NCI-H510A (cell line): Measurements from ENCODE around the gene DIDO1.
"Not testable (repeated sequence)": the region's sequence is repeated elsewhere in the genome, so short reads cannot be mapped to it uniquely, and the experiment has no call there.

Experiments used
- DNase-seq: peaks from one replicate; lab custom pipeline; 2025; lab: John Stamatoyannopoulos, UW

Gene DIDO1

DNA sequence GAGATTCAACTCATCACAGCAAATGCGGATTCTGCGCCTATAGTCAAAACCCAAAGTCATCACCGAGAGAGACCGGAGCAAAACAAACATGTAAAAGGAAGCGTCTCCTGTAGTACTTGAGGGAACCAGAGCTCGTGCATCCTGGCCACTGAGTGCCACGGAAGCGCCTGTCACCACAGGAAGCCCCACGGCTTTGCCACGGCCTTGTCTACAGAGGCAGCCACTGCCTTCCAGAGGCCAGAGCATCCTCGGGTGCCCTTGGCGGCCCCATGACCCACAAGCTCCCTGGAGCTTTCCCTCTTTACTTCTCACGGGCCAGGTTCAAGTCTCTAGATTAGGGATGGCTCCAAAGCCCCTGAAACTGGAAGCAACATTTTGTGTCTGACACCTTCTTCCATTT, 72.2 kb downstream of the DIDO1 start:
- no peak for DNase-seq

DNA sequence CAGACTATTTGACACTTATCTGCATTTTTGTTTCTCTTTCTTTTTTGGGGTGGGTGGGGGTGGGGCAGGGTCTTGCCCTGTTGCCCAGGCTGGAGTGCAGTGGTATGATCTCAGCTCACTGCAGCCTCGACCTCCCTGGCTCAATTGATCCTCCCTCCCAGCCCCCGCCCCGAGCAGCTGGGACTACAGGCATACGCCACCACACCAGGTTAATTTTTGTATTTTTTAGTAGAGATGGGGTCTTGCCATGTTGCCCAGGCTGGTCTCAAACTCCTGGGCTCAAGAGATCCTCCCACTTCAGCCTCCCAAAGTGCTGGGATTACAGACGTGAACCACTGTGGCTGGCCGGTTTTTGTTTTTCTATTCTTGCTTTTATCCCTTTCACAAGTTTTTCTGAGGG, 73.0 kb downstream of the DIDO1 start:
- not testable (repeated sequence) for DNase-seq

DNA sequence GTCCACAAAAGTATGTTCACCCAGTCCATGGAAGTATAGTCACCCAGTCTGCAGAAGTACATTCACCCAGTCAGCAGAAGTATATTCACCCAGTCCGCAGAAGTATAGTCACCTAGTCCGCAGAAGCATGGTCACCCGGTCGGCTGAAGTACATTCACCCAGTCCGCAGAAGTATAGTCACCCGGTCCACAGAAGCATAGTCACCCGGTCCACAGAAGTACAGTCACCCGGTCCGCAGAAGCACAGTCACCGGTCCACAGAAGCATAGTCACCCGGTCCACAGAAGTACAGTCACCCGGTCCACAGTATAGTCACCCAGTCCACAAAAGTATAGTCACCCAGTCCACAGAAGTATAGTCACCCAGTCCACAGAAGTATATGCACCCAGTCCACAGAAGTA, 73.5 kb downstream of the DIDO1 start:
- DNase-seq: no peak

DNA sequence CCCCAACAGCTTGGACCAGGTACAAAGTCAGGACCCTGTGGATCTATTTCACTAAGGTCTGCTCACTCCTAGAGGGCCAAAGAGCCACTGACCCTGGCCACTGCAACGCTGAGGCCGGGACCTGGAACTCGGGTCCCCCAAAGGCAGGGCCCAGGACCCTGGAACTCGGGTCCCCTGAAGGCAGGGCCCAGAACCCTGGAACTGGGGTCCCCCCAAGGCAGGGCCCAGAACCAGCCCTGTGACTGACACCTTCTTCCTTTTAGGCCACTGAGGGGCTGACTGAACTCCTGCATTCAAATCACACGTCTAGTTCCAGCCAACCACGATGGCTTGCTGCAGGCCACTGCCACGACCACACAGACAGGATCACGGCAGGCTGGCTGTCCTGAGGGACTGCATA, 74.1 kb downstream of the DIDO1 start:
- DNase-seq: no peak

DNA sequence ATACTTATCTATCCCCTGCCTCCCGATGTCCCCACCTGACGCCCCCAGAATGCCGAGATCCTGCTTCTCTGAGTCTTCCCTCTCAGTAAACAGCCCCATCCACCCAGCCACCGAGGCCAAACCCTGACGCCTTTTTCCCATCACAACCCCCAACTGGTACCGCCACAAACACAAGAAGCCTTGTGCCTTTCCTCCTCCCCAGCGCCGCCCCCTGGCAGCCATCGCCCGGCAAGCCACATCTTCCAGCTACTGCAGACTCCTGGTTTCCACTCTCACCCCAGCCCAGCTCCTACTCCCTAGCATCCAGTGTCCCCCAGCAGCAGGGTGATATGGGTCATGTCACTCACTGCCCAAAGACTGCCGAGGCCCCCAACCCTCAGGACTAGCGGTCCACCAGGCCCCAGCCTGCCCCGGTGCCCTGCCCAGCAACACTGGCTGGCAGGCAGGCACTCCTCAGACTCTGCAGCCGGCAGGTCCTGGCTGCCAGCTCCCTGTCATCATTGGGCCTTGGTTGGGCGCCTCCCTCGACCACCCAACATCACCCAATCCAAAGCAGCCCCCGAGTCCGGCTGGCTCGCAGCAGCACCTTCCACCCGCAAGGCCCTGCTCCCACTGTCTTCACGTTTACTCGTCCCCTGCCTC, 75.9 kb downstream of the DIDO1 start:
- no peak for DNase-seq

DNA sequence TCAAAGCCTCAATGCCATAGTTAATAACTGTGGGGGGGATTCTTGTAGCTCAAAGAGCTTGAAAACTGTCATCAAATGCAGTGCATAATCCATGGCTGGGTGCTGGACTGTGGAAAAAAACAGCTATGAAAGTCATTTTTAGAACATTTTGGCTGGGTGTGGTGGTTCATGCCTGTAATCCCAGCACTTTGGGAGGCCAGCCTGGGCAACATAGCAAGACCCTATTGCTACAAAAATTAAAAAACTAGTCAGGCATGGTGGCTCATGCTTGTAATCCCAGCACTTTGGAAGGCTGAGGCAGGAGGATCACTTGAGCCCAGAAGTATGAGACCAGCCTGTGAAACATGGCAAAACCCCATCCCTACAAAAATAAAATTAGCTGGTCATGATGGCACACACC, 76.9 kb downstream of the DIDO1 start:
- DNase-seq: no peak

DNA sequence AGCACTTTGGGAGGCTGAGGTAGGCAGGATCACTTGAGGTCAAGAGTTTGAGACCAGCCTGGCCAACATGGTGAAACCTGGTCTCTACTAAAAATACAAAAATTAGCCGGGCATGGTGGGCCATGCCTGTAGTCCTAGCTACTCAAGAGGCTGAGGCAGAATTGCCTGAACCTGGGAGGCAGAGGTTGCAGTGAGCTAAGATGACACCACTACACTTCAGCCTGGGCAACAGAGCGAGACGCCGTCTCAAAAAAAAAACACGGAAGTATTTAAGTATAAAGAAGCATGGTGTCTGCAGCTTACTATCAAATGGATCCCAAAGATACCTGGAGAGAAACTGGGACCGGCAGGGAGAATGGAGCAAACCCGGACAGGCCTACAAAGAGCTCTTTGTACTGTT, 77.4 kb downstream of the DIDO1 start:
- DNase-seq: not testable (repeated sequence)

DNA sequence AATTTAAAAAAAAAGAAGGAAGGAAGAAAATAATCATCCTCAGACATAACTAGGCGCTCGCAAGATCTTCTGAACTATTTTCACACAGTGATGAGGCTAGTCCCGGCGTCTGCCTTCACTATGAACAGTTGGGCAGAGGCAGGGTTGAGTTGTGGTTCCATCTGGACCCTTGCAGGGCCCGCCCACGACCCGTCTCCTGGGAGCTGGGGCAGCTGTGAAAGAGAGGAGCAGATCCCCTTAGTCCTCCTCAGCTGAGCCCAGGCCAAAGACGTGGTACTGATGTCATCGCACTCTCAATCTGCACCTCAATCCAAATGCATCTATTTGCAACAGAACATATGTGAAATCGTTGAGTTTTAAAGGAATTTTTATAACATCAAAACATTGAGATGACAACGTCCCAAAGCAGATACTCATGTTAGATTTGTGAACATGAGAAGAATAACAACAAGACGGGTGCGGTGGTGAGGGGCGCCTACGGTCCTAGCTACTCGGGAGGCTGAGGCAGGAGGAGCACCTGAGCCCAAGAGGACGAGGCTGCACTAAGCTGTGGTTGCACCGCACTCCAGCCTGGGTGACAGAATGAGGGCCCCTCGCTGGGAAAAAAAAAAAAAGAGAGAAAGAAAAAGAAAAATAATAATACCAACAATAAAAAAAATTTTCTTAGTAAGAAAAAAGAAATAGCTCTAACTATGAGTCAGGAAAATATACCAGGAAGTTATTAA, 80.0 kb downstream of the DIDO1 start:
- no peak for DNase-seq

DNA sequence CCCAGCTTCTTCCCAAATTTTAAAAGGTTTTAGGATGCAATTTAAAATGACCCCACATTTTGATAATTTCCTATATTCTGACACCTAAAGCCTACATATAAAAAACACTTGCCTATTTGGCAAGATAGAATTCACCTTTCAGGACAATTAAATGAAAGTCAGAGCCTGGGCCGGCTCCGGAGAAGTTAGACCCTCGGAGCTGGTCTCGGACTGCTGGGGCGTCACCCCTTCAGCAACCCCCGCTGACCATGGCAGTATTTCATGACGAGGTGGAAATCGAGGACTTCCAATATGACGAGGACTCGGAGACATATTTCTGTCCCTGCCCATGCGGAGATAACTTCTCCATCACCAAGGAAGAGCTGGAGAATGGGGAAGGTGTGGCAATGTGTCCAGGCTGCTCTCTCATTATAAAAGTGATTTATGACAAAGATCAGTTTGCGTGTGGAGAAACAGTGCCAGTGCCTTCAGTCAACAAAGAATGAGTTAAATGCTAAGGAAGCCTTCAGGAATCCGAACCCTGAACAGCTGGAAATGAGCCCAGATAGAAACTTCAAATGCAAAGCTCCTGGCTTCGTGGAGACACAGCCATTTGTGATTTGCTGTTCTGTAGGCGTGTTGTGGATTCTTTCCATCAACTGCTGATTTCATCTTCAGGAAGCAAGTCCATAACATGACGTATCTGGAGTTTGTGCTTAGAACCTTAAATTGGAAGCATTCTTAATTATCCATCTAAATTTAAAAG, 80.7 kb downstream of the DIDO1 start:
- DNase-seq: no peak

DNA sequence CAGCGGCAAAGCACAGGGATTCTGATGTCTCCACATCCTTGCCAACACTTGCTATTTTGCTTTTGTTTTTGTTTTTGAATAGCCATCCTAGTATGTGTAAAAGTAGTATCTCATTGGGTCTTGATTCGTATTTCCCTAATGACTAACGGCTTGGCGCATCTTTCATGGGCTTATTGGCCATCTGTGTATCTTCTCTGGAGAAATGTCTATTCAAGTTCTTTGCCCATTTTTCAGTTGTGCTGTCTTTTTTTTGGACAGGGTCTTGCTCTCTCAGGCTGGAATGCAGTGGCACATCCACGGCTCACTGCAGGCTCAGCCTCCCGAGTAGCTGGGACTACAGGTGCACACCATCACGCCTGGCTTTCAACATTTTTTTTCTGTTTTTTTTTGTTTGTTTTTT, 82.1 kb downstream of the DIDO1 start:
- DNase-seq: no peak

DNA sequence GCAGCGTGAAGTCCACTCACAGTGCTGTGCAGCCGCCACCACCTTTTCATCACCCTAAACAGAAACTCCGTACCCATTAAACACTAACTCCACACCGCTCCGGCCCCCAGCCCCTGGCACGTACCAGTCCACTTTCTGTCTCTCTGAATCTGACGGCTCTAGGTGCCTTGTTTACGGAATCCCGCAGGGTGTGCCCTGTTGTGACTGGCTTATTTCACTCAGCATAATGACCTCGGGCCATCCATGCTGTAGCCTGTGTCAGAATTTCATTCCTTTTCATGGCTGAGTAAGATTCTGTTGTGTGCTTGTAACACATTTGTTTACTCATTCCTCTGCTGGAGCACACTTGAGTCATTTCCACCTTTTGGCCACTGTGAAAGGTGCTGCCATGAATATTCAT, 82.6 kb downstream of the DIDO1 start:
- no peak for DNase-seq

DNA sequence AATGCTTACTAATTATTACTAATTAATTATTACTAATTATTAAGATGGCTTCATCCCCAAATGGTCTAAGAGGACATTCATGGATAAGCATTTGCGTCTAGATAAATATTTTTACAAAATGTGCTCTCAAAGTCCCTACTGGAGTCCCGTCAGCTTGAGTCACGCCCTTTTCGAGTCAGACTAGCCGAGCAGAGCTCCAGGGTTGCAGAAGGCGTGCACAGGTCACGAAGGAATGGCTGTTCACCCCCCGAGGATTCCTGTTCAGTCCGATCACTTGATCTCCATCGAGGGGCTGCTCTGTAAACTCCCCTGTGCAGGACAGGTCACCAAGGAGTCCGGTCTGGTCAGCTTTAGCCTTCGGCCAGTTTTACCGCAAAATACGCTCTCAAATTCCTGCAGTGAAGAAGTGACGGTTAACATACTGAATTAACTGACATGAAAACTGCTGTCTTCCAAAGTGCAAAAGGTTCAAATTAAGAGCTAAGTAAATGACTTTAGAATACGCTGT, 84.5 kb downstream of the DIDO1 start:
- DNase-seq: no peak

DNA sequence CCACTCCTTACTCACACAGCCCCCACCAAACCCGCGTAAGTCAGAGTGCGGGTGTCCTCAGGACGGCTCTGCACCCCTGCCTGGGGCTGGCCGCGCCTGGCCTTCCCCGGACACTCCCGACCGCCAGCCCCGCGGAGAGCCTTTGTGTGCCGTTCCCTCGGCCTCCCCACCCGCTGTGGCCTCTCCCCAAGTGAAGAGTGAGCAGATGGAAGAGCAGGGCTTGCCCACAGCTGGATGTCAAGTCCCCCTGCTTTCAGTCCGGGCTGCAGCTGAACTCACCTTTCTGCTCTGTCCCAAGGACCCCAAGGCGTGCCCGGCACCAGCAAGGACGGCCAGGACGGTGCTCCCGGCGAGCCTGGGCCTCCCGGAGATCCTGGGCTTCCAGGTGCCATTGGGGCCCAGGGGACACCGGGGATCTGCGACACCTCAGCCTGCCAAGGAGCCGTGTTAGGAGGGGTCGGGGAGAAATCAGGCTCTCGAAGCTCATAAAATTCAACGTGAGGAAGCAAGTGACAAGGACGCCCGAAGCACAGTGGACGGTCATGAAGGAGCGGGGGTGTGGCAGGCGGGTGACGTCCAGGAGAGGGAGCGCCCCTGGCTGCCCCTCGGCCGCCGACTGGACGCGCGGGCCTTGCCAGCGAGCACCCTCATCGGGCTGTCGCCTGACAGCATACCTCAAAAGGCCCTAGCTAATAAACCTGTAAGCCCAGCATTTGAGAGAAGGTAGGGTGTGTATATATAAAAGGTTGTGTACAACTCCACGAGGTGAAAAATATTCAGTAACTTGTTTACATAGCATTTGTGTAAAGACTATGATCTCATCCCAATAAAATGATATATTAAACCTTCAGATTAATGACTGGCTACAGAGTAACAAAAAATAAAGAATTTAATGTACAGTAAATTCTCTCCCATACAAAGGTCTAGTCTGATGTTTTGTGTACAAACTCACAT, 85.8 kb downstream of the DIDO1 start:
- DNase-seq: no peak

DNA sequence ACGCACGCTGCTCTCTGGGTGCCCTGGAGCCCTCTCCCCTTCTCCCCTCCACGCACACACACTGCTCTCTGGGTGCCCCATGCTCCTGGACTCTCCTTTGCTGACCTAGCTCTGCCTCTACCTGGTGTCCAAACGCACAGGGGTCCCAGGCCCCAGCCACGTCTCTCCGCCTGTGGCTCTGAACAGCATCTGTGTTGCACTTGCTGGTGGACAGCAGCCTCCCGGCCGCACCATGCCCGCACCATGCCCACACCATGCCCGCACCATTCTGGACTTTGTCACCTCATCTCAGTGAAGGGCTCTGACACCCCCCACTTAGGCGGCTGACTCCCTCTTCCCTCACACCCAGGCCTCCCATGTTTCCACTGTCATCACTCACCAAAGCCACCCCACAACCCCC, 86.5 kb downstream of the DIDO1 start:
- no peak for DNase-seq

DNA sequence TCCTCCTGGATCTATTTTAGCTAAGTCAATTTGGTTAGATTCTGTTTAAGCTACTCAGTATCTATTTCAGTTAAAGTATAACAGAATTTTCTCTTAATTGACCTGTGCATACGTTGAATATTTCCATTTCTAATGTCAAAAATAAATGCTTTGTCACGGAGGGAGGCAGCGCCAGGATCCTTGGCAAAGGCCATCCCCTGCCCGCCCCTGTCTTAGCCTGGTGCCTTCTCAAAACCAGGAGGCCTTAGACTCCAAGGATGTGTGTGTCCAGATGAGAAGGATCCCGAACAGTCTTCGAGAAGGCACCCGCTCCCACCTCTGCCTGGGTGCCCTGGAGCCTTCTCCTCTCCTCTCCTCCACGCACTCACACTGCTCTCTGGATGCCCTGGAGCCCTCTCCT, 87.0 kb downstream of the DIDO1 start:
- no peak for DNase-seq

DNA sequence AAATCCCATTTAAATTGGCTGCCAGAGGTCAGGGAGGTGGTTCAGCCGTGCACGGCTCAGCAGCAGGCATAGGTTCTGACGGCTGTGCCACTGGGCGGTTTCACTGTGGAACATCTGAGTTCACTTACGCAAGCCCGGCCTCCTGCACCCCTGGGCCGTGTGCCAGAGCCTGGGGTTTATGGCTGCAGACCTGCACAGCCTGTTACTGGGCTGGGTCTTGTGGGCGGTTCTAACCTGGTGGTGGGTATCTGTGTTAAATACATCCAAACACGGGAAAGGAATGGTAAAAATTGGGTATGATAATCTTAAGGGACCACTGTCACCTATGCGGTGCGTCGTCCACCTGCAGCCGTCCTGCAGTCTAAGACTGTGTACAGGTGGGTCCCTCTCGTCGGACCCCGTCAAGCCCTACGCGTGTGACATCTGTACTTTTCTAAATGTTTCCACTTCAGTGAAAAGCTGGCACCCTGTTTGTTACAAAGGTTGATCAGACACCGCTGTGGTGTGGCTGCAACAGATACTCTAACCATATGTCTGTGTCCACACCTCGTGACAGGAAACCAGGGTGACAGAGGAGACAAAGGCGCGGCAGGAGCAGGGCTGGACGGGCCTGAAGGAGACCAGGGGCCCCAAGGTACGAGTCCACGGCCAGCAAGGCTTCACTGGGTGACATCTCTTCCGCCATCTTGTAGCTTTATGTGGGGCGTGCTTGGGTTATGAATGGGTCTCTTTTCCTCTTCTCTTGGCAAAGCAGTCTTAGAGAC, 88.0 kb downstream of the DIDO1 start:
- DNase-seq: no peak

DNA sequence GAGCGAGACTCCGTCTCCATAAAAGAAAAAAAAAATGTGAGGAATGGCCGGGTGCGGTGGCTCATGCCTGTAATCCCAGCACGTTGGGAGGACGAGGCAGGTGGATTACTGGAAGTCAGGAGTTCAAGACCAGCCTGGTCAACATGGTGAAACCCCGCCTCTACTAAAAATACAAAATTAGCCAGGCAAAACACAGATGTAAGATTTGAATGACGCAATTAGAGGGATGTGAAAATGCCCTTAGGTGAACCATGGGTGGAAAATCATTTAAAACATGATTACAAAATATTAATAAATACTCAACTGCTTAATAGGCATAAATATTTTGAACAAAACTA, 88.5 kb downstream of the DIDO1 start:
- DNase-seq: no peak

DNA sequence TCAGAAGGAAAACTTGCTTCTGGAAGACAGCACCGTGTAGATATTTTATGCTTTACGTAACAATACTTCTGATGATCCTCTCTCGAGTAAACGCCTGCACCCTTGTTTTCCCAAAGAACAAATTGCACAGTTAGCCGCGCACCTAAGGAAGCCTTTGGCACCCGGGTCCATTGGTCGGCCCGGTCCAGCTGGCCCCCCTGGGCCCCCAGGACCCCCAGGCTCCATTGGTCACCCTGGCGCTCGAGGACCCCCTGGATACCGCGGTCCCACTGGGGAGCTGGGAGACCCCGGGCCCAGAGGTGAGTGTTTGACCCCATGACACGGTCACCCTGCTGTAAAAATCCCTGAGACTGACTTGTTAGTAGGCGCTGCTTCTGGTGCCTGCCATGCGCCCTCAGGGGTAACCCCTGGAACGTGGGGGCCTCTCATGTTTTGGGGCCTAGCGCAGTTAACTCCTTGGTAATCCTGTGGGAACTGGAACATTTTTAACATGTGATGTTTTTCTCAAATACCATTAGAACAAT, 89.3 kb downstream of the DIDO1 start:
- DNase-seq: no peak

DNA sequence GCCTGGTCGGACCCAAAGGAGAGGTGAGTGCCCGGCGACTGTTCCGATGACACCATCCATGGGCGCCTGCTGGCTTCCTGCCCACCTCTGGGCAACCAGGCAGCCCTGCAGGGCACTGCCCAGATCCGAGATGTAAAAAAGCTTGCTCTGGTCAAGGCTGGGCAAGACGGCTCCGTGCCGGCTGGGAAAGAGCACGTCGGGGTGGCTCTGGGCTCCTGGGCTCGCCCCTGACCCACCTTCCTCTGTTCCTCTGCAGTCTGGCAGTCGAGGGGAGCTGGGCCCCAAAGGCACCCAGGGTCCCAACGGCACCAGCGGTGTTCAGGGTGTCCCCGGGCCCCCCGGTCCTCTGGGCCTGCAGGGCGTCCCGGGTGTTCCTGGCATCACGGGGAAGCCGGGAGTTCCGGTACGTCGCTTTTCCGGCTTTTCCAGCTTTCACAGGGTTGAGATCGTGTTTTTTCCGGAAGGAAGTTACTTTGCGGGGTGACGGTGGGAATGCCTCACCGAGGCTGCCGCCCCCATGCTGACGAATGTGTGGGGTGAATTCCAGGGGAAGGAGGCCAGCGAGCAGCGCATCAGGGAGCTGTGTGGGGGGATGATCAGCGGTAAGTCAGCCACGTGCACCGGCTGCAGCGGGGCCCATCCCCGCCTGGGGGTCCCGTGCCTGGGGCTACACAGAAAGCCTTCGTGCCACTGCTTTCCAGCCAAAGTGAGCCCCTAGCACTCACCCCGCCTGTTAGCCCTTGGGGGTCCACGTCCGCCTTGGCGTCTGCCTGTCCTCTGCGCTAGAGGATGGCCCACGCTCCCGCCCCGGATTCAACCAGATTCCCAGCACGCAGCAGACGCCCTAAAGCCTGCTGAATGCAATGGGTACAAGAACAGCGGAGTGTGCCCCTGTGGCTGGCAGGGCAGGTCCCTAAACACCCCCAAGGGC, 90.1 kb downstream of the DIDO1 start:
- DNase-seq: no peak
